Caco-2 (cell line): ENCODE measurements around the gene GTPBP3. TPM values are rescaled to one million over a fixed set of nuclear protein-coding genes. Genes with fewer than 3 reads are reported as not detected.

Experiments used
- BruUV-seq: library from RNA; stranded (reverse); fragments of 400-500 nt; replicated peaks from 2 replicates; lab custom pipeline; 2021; lab: Mats Ljungman, UMichigan
- CTCF ChIA-PET: fragments of 300-600 bp; sonication (Branson Sonifier 250); formaldehyde crosslinking; loops from one replicate; lab custom pipeline; 2022; ENCODE audit warnings: antibody characterized with exemption; lab: Charles Lee
- POLR2A ChIA-PET: fragments of 300-600 bp; sonication (Branson Sonifier 250); formaldehyde crosslinking; loops from one replicate; lab custom pipeline; 2022; ENCODE audit warnings: antibody characterized with exemption; lab: Charles Lee
- DNase-seq, 2 experiments: peaks; one replicate each; pipeline versions ENCODE4 v3.0.0 to v3.0.0-alpha.2; 2020 to 2022
- H3K27me3 ChIP-seq: replicated peaks from 2 replicates; pipeline ENCODE4 v1.6.0; 2011; ENCODE audit warnings: low read length; ENCODE audit not compliant: control insufficient read depth, insufficient read depth
- H3K36me3 ChIP-seq: 2 replicates; pipeline ENCODE4 v1.5.1; 2011; ENCODE audit warnings: low read length; ENCODE audit not compliant: control insufficient read depth, insufficient read depth
- H3K4me1 ChIP-seq: fragments of 250-450 bp; sonication (Bioruptor Pico); 2 replicates; pipeline ENCODE4 v1.5.1; 2020; ENCODE audit warnings: mild to moderate bottlenecking
- H3K4me3 ChIP-seq: 2 replicates; pipeline ENCODE4 v1.5.1; 2011; ENCODE audit warnings: low read depth, mild to moderate bottlenecking, control low read depth, low read length
- H3K9me3 ChIP-seq: fragments of 250-450 bp; sonication (Bioruptor Pico); 2 replicates; pipeline ENCODE4 v1.5.1; 2020; ENCODE audit warnings: mild to moderate bottlenecking, moderate library complexity
- H3K27ac Mint-ChIP-seq: one replicate; pipeline ENCODE4 v1.8.0; 2022; ENCODE audit warnings: mixed read lengths; ENCODE audit not compliant: unreplicated experiment
- H3K27me3 Mint-ChIP-seq: one replicate; pipeline ENCODE4 v1.8.0; 2022; ENCODE audit warnings: mixed read lengths; ENCODE audit not compliant: insufficient read depth, unreplicated experiment
- H3K36me3 Mint-ChIP-seq: one replicate; pipeline ENCODE4 v1.8.0; 2022; ENCODE audit warnings: mild to moderate bottlenecking, mixed read lengths; ENCODE audit not compliant: insufficient read depth, unreplicated experiment
- H3K4me1 Mint-ChIP-seq: one replicate; pipeline ENCODE4 v1.8.0; 2022; ENCODE audit warnings: low read depth, mixed read lengths; ENCODE audit not compliant: unreplicated experiment
- H3K4me3 Mint-ChIP-seq: one replicate; pipeline ENCODE4 v1.8.0; 2022; ENCODE audit warnings: mild to moderate bottlenecking, moderate library complexity, mixed read lengths; ENCODE audit not compliant: unreplicated experiment
- H3K9me3 Mint-ChIP-seq: one replicate; pipeline ENCODE4 v1.8.0; 2022; ENCODE audit warnings: mixed read lengths; ENCODE audit not compliant: unreplicated experiment
- intact Hi-C: fragments of 100-400 bp; cut with micrococcal nuclease; formaldehyde crosslinking; loops from one replicate; pipeline ENCODE4 v1.10.0; 2022; ENCODE audit not compliant: unreplicated experiment
- total RNA-seq: library from RNA; stranded (reverse); gene quantifications from 2 replicates; pipeline ENCODE4 v1.2.3, GENCODE V29; 2022
- TF ChIP-seq, protein P1 (sequence below), 2 experiments: fragments of 200-600 bp in 1 of 2; IDR thresholded peaks; 1 replicate in 1 of 2; 2 replicates in 1 of 2; pipeline versions ENCODE4 v1.5.1 to v1.8.0; 2011 to 2022; ENCODE audit warnings: antibody characterized with exemption in 1 of 2, control low read depth in 1 of 2, inconsistent platforms in 1 of 2, low read depth in 1 of 2, low read length in 1 of 2, mild to moderate bottlenecking in 1 of 2, moderate library complexity in 1 of 2; ENCODE audit not compliant: insufficient read depth in 1 of 2, severe bottlenecking in 1 of 2, unreplicated experiment in 1 of 2

Gene GTPBP3
- total RNA-seq, 1 experiment from 2014 or later, result 50.7 TPM

GRCh38 chr19:17305216-17305516 is 32.2 kb upstream of the GTPBP3 start:
- intact Hi-C loops, result loop anchor here (1.0 kb wide), 1 partner anchor 13 kb away; no protein-coding TSS in a partner anchor
- CTCF ChIA-PET, result interaction anchor here (0.6 to 2.8 kb wide), 16 partner anchors 9 to 1194 kb away, joined by 3 to 44 read pairs (median 6); partner anchors contain the start of gene BABAM1
- BruUV-seq, result no TSS peak
- H3K36me3 ChIP-seq, result no peaks in the 10 kb centered on the region
- no peaks in the 10 kb centered on the region for H3K27me3 ChIP-seq
- H3K36me3 Mint-ChIP-seq, result peaks cover 42% of the 10 kb centered on the region
- no peaks in the 10 kb centered on the region for H3K27me3 Mint-ChIP-seq
- H3K4me1 Mint-ChIP-seq, result peaks cover 8% of the 10 kb centered on the region
- H3K9me3 Mint-ChIP-seq, result no peaks in the 10 kb centered on the region
- no peak for DNase-seq
- peaks cover 16% of the 10 kb centered on the region for H3K4me1 ChIP-seq
- H3K4me3 Mint-ChIP-seq, result peak overlapping the region; percentile 78
- H3K4me3 ChIP-seq, result 0 out of 2 replicates have a peak overlapping the region, but pooled peaks have one; percentile 0
- H3K9me3 ChIP-seq, result no peaks in the 10 kb centered on the region
- TF ChIP-seq, protein P1, sequence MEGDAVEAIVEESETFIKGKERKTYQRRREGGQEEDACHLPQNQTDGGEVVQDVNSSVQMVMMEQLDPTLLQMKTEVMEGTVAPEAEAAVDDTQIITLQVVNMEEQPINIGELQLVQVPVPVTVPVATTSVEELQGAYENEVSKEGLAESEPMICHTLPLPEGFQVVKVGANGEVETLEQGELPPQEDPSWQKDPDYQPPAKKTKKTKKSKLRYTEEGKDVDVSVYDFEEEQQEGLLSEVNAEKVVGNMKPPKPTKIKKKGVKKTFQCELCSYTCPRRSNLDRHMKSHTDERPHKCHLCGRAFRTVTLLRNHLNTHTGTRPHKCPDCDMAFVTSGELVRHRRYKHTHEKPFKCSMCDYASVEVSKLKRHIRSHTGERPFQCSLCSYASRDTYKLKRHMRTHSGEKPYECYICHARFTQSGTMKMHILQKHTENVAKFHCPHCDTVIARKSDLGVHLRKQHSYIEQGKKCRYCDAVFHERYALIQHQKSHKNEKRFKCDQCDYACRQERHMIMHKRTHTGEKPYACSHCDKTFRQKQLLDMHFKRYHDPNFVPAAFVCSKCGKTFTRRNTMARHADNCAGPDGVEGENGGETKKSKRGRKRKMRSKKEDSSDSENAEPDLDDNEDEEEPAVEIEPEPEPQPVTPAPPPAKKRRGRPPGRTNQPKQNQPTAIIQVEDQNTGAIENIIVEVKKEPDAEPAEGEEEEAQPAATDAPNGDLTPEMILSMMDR (IDR thresholded peaks at IDR 0.05; ENCODE audit: insufficient read depth in 1 of 2, low read depth in 1 of 2, low read length in 1 of 2, severe bottlenecking in 1 of 2, unreplicated experiment in 1 of 2), result no peak
- H3K27ac Mint-ChIP-seq, result no peak overlapping the region
- POLR2A ChIA-PET, result interaction anchor here (0.6 to 1.3 kb wide), 3 partner anchors 12 to 90 kb away, joined by 4 to 12 read pairs (median 5); partner anchors contain the start of gene USE1

GRCh38 chr19:17305517-17306284 is 31.7 kb upstream of the GTPBP3 start, which contains the start of gene MRPL34:
TSS of gene MRPL34 (plus strand) at chr19:17305872. CDS start at chr19:17305893, 21 bp downstream.
- Histone ChIP-seq H3K36me3 (no peaks in the 10 kb centered on the region), H3K4me3 (peak within 1 kb of the TSS; percentile 56), H3K4me1 (peaks cover 21% of the 10 kb centered on the region), H3K9me3 (no peaks in the 10 kb centered on the region), H3K27me3 (no peaks in the 10 kb centered on the region)
- intact Hi-C loops, result loop anchor here (1.0 kb wide), 1 partner anchor 13 kb away; no protein-coding TSS in a partner anchor
- POLR2A ChIA-PET, result interaction anchor here (0.6 to 1.3 kb wide), 3 partner anchors 13 to 90 kb away, joined by 4 to 12 read pairs (median 5); partner anchors contain the start of gene USE1
- no peaks in the 10 kb centered on the region for H3K27me3 Mint-ChIP-seq
- peak within 1 kb of the TSS; percentile 78 for H3K4me3 Mint-ChIP-seq
- no TSS peak for BruUV-seq
- peaks cover 42% of the 10 kb centered on the region for H3K36me3 Mint-ChIP-seq
- peak; percentile 98 to 99 for DNase-seq
- H3K9me3 Mint-ChIP-seq, result no peaks in the 10 kb centered on the region
- TF ChIP-seq, protein P1 (IDR thresholded peaks at IDR 0.05; ENCODE audit: insufficient read depth in 1 of 2, low read depth in 1 of 2, low read length in 1 of 2, severe bottlenecking in 1 of 2, unreplicated experiment in 1 of 2), result peak; percentile 82 to 86
- H3K4me1 Mint-ChIP-seq, result peaks cover 8% of the 10 kb centered on the region
- CTCF ChIA-PET, result interaction anchor here (0.6 to 2.8 kb wide), 16 partner anchors 10 to 1195 kb away, joined by 3 to 44 read pairs (median 6); partner anchors contain the start of gene BABAM1
- peak within 1 kb of the TSS; percentile 74 for H3K27ac Mint-ChIP-seq

GRCh38 chr19:17306285-17306714 is 31.1 kb upstream of the GTPBP3 start:
- no peaks in the 10 kb centered on the region for H3K9me3 ChIP-seq
- Mint-ChIP-seq H3K27ac (peak overlapping the region; percentile 74), H3K27me3 (no peaks in the 10 kb centered on the region), H3K4me3 (peak overlapping the region; percentile 78), H3K36me3 (peaks cover 43% of the 10 kb centered on the region), H3K9me3 (no peaks in the 10 kb centered on the region), H3K4me1 (peaks cover 10% of the 10 kb centered on the region)
- ChIA-PET POLR2A (no interaction called here), CTCF (interaction anchor here (1.4 to 2.8 kb wide), 2 partner anchors 13 to 20 kb away, joined by 7 to 44 read pairs; no protein-coding TSS in a partner anchor)
- peak overlapping the region; percentile 56 for H3K4me3 ChIP-seq
- H3K36me3 ChIP-seq, result no peaks in the 10 kb centered on the region
- peaks cover 22% of the 10 kb centered on the region for H3K4me1 ChIP-seq
- TSS peak; percentile 15 for BruUV-seq
- no peak for DNase-seq
- H3K27me3 ChIP-seq, result no peaks in the 10 kb centered on the region
- intact Hi-C loops, result no loop called here
- TF ChIP-seq, protein P1 (IDR thresholded peaks at IDR 0.05; ENCODE audit: insufficient read depth in 1 of 2, low read depth in 1 of 2, low read length in 1 of 2, severe bottlenecking in 1 of 2, unreplicated experiment in 1 of 2), result no peak
